ENCODE measurements around the gene TTC23L.

The TTC23L gene

DNA sequence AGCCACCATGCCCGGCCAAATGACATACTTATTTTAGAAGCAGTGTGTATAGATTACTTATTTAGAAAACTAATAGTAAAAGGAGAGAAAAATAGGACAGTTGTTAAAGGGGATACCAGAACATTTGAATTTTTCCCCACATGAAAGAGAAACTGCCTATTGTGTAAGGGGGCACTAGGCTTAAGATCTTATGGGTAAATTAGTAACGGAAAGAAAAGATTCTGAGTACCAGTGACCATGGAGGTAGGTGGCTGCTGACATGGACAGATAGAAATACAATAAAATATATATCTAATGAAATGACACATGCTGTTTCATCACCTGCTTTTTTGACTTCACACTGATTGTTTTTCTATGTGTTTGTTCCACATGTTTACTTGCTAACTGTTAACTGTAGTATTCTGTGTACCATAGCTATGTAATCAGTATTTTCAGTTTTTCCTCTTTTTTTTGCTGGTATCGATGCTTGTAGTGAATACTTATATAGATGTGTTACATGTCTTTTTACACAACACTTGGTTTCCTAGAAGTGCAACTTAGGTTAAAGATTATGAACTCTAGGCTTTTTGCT is 87.4 kb downstream of the TTC23L start:
- TF ChIP-seq, protein P1, sequence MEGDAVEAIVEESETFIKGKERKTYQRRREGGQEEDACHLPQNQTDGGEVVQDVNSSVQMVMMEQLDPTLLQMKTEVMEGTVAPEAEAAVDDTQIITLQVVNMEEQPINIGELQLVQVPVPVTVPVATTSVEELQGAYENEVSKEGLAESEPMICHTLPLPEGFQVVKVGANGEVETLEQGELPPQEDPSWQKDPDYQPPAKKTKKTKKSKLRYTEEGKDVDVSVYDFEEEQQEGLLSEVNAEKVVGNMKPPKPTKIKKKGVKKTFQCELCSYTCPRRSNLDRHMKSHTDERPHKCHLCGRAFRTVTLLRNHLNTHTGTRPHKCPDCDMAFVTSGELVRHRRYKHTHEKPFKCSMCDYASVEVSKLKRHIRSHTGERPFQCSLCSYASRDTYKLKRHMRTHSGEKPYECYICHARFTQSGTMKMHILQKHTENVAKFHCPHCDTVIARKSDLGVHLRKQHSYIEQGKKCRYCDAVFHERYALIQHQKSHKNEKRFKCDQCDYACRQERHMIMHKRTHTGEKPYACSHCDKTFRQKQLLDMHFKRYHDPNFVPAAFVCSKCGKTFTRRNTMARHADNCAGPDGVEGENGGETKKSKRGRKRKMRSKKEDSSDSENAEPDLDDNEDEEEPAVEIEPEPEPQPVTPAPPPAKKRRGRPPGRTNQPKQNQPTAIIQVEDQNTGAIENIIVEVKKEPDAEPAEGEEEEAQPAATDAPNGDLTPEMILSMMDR (IDR thresholded peaks at IDR 0.05; ENCODE audit: insufficient read depth, low read depth, low read length, missing control alignments): no peak
- no peak for DNase-seq (ENCODE audit: low read depth)
- H3K4me3 ChIP-seq (ENCODE audit: low read length): no peak overlapping the region

DNA sequence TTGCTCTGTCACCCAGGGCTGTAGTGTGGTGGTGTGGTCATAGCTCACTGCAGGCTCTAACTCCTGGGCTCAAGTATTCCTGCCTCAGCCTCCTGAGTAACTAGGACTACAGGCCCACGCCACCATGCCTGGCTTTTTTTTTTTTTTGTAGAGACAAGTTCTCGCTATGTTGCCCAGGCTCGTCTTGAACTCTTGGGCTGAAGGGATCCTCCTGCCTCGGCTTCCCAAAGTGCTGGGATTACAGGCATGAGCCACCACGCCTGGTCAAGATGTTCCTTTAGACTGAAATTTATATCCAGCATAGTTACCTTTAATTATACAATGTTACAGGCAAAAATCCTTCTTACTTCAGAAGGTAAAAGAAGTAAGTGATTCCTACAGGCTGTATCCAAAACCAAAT is 88.8 kb downstream of the TTC23L start:
- no peak overlapping the region for H3K4me3 ChIP-seq (ENCODE audit: low read length)
- TF ChIP-seq, protein P1 (IDR thresholded peaks at IDR 0.05; ENCODE audit: insufficient read depth, low read depth, low read length, missing control alignments): no peak
- no peak for DNase-seq (ENCODE audit: low read depth)

DNA sequence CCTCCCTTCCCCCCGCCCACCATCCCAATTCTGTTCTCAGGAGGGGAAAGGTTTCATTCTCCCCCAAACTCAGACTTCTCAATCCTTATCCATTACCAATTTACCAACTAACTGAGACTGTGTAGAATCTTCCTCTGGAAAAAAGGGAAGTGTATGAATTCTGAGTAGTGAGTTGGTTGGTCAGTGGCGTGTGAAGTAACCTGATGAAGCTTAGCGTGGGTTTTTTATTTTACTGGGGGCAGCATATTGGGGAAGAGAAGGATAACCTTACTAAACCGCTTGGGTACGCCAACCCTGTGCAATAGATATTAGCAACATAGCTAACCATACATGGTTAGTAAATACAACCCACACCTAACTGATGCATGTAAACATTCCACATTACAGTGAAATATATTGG is 89.3 kb downstream of the TTC23L start:
- no peak for DNase-seq (ENCODE audit: low read depth)
- TF ChIP-seq, protein P1 (IDR thresholded peaks at IDR 0.05; ENCODE audit: insufficient read depth, low read depth, low read length, missing control alignments): no peak

DNA sequence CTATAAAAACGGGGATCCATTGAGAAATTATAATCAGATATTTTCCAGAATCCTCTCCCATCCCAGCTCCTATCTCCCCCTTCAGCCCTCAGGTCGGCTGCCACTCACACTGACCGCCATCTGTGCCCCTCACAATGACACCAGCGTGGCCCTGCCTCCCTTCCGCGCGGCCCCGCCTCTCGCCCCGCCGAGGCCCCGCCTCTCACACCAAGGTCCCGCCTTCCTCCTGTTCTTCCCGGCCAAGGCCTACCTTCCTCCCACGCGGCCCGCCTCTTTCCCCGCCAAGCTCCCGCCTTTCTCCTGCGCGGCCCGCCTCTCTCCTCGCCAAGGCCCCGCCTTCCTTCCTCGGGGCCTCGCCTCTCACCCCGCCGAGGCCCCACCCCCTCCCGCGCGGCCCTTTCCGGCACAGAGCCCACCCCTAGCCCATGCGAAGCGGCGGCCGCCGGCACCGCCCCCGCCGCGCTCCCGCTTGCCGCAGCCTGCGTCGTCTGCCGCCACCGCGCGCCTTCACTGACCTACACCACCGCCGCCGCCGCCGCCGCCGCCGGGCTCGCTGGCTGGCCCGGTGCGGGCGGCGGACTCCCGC is 90.3 kb downstream of the TTC23L start, which contains the start of gene DNAJC21:
Gene DNAJC21, plus strand, starts transcription at position 426 of the 586 bp plus-strand sequence. CDS start 261 bp downstream, outside the sequence.
- peak; percentile 98 for DNase-seq (ENCODE audit: low read depth)
- TF ChIP-seq, protein P1 (IDR thresholded peaks at IDR 0.05; ENCODE audit: insufficient read depth, low read depth, low read length, missing control alignments): no peak
- peak within 1 kb of the TSS; percentile 77 for H3K4me3 ChIP-seq (ENCODE audit: low read length)

More for the DNA sequence above, 89.3 kb downstream of the TTC23L start:
- no peak overlapping the region for H3K4me3 ChIP-seq (ENCODE audit: low read length)

DNA sequence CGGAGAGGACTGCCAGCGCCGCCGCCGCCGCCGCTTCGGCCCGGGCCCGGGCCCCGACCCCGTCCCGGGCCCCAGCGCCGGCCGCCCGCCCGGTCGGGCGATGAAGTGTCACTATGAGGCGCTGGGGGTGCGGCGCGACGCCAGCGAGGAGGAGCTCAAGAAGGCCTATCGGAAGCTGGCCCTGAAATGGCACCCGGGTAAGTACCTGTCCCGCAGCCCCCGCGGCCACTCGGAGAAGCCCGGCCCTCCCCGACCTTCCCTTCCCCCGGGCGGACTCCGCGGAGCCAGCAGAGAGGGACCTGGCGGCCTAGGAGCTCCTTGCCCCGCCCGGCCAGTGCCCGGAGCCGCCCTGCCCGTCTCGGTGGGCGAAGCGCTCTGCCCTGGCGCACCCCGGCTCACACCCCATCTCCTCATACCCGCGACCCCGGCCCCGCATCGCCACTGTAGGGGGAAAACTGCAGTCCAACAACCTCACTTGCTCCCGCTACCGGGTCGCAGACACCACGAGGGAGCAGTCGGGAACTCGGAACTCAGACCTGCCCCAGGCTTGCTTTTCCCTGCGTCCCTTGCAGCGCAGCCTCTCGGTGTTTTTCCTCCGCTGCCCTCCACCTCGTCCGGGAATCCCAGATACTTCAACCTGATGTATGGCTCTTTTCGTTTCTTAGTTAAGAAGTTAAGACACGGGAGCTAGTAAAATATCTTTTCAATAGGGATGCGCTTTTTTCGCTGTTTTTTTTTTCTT is 90.9 kb downstream of the TTC23L start:
- TF ChIP-seq, protein P1 (IDR thresholded peaks at IDR 0.05; ENCODE audit: insufficient read depth, low read depth, low read length, missing control alignments): no peak
- peak overlapping the region; percentile 77 for H3K4me3 ChIP-seq (ENCODE audit: low read length)

DNA sequence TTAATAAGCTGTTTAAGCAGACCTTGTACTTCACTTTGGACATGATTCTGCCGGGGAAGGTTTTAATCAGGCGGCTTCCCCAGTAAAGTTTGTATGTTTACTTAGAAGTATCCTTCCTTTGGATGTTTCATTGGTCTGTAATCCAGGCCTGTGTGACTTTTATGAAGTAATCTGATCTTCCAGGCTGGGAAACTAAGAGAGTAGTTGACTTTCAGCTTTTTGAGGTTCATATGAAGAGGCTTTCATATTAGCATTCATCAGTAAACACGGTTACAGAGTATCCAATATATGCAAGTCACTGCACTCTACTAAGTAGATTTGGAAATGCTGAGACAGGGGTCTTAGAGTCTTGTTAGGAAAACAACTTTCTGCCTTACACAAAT is 91.5 kb downstream of the TTC23L start:
- TF ChIP-seq, protein P1 (IDR thresholded peaks at IDR 0.05; ENCODE audit: insufficient read depth, low read depth, low read length, missing control alignments): no peak
- H3K4me3 ChIP-seq (ENCODE audit: low read length): peak overlapping the region; percentile 77
- DNase-seq (ENCODE audit: low read depth): peak; percentile 32

More for the DNA sequence above, 90.9 kb downstream of the TTC23L start:
- DNase-seq (ENCODE audit: low read depth): peak; percentile 91
